ENCODE results near the gene GINS3.
A peak's percentile ranks its signal among the peaks of the same experiment; 100 is the strongest.
"Not testable (repeated sequence)": the region's sequence is repeated elsewhere in the genome, so short reads cannot be mapped to it uniquely, and the experiment has no call there.

Gene GINS3

DNA sequence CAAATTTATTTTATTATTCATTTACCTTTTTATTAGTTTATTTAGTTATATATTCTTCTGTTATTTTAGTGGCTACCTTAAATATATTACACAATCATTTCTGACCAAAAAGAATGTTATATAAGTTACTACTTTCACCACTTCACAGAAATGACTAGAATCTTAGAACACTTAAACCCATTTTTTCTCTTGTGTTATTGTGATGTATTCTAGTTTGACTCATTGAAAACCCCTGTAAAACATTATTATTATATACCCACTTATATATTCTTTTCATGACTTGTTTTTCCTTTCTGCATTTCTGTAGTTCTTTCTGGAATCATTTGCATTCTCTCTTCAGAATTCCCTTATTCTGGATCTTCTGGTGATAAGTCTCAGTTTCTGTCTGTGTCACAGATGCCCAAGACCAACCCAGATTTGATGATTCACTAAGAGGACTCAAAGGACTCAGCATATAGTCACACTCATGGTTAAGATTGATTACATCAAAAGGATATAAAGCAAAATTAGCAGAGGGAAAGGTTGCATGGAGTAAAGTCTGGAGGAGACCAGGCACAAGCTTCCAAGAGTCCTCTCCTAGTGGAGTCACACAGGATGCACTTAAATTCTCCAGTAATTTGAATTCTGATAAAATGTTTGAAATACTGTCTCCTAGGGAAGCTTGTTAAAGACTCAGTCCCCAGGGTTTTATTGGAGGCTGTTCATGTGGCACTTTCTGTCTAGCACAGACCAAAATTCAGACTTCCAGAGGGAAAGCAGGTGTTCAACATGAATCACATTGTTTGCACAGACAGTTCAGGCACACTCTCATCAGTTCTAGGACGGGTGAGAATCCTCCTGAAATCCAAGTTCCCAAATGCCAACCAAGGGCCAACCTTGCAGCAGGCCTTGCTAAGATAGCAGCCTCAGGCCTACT is 7.7 kb downstream of the GINS3 start:
- no peak overlapping the region for H3K4me3 ChIP-seq (ENCODE audit: low read depth, low read length)
- no peak for DNase-seq (ENCODE audit: low read depth)

DNA sequence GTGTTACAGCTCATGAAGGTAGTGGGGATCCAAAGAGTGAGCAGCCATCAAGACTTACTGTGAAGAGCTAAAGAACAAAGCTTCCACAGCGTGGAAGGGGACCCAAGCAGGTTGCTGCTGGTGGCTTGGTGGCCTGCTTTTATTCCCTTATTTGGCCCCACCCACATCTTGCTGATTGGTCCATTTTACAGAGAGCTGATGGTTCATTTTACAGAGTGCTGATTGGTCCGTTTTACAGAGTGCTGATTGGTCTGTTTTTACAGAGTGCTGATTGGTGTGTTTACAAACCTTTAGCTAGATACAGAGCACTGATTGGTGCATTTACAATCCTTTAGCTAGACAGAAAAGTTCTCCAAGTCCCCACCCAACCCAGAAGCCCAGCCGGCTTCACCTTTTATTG is 9.0 kb downstream of the GINS3 start:
- not testable (repeated sequence) for DNase-seq (ENCODE audit: low read depth); H3K4me3 ChIP-seq (ENCODE audit: low read depth, low read length)

More for the DNA sequence above, 7.7 kb downstream of the GINS3 start:
- TF ChIP-seq, protein P1, sequence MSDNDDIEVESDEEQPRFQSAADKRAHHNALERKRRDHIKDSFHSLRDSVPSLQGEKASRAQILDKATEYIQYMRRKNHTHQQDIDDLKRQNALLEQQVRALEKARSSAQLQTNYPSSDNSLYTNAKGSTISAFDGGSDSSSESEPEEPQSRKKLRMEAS (IDR thresholded peaks at IDR 0.05; ENCODE audit: low read depth, low read length), result no peak
- TF ChIP-seq POLR2A (IDR thresholded peaks at IDR 0.05; ENCODE audit: extremely low read depth, insufficient read length) (no peak), MYC (IDR thresholded peaks at IDR 0.05; ENCODE audit: low read depth, low read length) (no peak)
- TF ChIP-seq, protein P2, sequence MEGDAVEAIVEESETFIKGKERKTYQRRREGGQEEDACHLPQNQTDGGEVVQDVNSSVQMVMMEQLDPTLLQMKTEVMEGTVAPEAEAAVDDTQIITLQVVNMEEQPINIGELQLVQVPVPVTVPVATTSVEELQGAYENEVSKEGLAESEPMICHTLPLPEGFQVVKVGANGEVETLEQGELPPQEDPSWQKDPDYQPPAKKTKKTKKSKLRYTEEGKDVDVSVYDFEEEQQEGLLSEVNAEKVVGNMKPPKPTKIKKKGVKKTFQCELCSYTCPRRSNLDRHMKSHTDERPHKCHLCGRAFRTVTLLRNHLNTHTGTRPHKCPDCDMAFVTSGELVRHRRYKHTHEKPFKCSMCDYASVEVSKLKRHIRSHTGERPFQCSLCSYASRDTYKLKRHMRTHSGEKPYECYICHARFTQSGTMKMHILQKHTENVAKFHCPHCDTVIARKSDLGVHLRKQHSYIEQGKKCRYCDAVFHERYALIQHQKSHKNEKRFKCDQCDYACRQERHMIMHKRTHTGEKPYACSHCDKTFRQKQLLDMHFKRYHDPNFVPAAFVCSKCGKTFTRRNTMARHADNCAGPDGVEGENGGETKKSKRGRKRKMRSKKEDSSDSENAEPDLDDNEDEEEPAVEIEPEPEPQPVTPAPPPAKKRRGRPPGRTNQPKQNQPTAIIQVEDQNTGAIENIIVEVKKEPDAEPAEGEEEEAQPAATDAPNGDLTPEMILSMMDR (IDR thresholded peaks at IDR 0.05; ENCODE audit: low read depth, low read length), result no peak

DNA sequence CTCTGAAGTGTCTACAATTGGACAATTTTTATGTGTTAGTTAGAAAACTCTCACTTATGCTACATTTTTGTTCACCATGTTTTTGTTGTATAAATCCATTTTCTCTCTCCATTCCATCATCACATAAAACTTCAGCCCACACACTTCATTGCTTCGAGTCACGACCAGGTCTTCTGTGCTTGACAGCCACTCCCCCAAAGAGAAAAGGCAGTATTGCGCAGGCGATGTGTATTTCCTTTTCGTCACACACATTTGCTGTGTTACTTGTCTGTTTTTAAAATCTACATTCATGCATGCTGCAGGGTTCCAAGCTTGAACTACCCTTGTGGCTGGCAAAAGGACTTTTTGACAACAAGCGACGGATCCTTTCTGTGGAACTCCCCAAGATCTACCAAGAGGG is 10.5 kb downstream of the GINS3 start:
- TF ChIP-seq MYC (IDR thresholded peaks at IDR 0.05; ENCODE audit: low read depth, low read length) (no peak), POLR2A (IDR thresholded peaks at IDR 0.05; ENCODE audit: extremely low read depth, insufficient read length) (no peak)
- TF ChIP-seq, protein P1 (IDR thresholded peaks at IDR 0.05; ENCODE audit: low read depth, low read length), result no peak
- TF ChIP-seq, protein P2 (IDR thresholded peaks at IDR 0.05; ENCODE audit: low read depth, low read length), result no peak
- H3K4me3 ChIP-seq (ENCODE audit: low read depth, low read length), result no peak overlapping the region
- DNase-seq (ENCODE audit: low read depth), result no peak

DNA sequence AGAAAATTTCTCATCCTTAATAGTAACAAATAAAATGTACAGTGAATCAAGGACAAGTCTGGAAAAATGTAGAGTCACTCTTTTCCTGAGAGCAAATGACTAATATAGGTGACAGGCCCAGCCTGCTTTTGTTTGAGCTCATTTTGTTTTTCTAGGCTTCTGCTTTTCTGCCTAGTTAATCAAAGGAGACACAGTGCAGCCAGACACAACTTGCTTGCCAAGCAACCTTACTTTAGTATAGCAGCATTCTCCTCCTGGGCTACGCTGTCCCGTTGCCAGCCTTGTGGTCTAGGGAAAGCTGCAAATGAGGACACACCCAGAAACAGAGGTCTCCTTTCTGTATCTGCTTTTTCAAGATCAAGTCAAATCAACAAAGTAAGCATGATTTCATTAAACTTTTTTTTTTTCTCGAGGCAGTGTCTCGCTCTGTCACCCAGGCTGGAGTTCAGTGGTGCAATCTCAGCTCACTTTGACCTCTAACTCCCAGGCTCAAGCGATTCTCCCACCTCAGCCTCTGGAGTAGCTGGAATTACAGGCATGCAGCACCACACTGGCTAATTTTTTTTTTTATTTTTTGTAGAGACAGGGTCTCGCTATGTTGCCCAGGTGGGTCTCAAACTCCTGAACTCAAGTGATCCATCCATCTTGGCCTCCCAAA is 17.2 kb downstream of the GINS3 start:
- no peak for TF ChIP-seq MYC (IDR thresholded peaks at IDR 0.05; ENCODE audit: low read depth, low read length)
- TF ChIP-seq, protein P1 (IDR thresholded peaks at IDR 0.05; ENCODE audit: low read depth, low read length), result no peak
- TF ChIP-seq, protein P2 (IDR thresholded peaks at IDR 0.05; ENCODE audit: low read depth, low read length), result no peak
- no peak for TF ChIP-seq POLR2A (IDR thresholded peaks at IDR 0.05; ENCODE audit: extremely low read depth, insufficient read length)
- no peak for DNase-seq (ENCODE audit: low read depth)
- H3K4me3 ChIP-seq (ENCODE audit: low read depth, low read length), result no peak overlapping the region

DNA sequence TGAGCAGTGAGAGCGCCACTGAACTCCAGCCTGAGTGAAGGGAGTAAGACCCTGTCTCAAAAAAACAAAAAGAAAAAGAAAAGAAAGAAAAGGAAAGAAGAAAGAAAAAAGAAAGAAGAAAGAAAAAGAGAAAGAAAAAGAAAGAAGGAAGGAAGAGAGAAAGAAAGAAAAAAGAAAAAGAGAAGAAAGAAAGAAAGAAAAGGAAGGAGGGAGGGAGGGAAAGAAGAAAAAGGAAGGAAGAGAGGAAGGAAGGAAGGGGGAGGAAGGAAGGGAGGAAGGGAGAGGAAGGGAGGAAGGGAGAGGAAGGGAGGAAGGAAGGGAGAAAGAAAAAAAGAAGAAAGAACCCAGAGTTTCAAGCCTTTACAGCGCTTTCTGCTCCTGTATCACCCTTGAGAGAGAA is 19.1 kb downstream of the GINS3 start:
- no peak for TF ChIP-seq POLR2A (IDR thresholded peaks at IDR 0.05; ENCODE audit: extremely low read depth, insufficient read length)
- TF ChIP-seq, protein P2 (IDR thresholded peaks at IDR 0.05; ENCODE audit: low read depth, low read length), result no peak
- DNase-seq (ENCODE audit: low read depth), result no peak
- H3K4me3 ChIP-seq (ENCODE audit: low read depth, low read length), result no peak overlapping the region

DNA sequence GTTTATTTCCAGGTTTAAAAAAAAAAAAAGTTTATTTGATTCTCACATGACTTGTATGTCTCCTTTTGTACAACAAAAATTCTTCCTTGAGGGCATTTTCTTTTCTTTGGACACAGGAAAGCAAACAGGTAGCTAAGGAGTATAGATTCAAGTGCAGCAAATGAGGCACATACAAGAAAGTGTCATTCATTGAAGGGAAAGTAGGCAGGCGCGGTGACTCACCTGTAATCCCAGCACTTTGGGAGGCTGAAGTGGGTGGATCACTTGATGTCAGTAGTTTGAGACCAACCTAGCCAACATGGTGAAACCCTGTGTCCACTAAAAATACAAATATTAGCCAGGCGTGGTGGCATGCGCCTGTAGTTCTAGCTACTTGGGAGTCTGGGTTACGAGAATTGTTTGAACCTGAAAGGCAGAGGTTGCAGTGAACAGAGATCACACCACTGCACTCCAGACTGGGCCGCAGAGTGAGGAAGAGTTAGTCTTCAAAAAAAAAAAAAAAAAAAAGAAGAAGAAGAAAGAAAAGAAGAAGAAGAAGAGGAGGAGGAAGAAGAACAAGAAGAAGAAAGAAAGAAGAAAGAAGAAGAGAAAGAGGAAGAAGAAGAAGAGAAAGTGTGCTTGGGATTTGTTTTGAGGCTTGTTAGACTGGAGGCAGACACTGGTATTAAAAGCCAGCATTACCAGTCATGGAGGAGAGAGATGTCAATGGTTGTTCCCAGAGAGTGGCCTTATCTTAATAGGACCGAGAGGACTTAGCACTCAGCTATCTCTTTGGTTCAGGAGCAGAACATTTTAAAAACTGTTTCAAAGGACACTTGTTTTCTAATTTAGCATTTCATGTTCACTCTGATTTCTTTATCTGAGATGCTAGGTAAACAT is 19.7 kb downstream of the GINS3 start:
- TF ChIP-seq, protein P1 (IDR thresholded peaks at IDR 0.05; ENCODE audit: low read depth, low read length), result no peak
- TF ChIP-seq, protein P2 (IDR thresholded peaks at IDR 0.05; ENCODE audit: low read depth, low read length), result no peak
- TF ChIP-seq POLR2A (IDR thresholded peaks at IDR 0.05; ENCODE audit: extremely low read depth, insufficient read length), result no peak
- no peak for TF ChIP-seq MYC (IDR thresholded peaks at IDR 0.05; ENCODE audit: low read depth, low read length)
- no peak overlapping the region for H3K4me3 ChIP-seq (ENCODE audit: low read depth, low read length)
- DNase-seq (ENCODE audit: low read depth), result peak; percentile 20

DNA sequence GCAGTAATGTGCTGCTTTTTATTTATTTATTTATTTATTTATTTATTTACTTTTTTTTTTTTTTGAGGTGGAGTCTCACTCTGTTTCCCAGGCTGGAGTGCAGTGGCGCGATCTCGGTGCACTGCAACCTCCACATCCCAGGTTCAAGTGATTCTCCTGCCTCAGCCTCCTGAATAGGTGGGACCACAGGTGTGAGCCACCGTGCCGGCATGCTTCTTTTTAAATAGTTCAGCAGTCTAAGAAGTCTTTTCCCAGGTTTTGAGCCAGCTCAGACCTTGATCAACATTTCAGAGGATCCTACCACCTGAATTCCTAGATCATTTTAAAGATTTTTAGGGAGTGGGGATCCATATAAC is 20.3 kb downstream of the GINS3 start:
- H3K4me3 ChIP-seq (ENCODE audit: low read depth, low read length), result not testable (repeated sequence)

More for the DNA sequence above, 20.3 kb downstream of the GINS3 start:
- not testable (repeated sequence) for DNase-seq (ENCODE audit: low read depth)
